Activated T-helper 1 cell treated with anti-CD3 and anti-CD28 coated beads, Interleukin-2, amount 50 U/mL, for 16 hours (primary cell): ENCODE data around the gene HAUS1.

Experiments
- DNase-seq, 2 donors: peaks; one replicate each; pipeline ENCODE4 v3.0.0-alpha.2; 2020; ENCODE audit warnings: low read depth in 1 of 2, low spot score in 1 of 2

Gene HAUS1

GRCh38 chr18:46104128-46104911, at the start of gene HAUS1:
HAUS1 (plus strand) TSS chr18:46104385; CDS start chr18:46104412, 27 bp downstream.
- DNase-seq: peak; percentile 60 to 75

GRCh38 chr18:46054956-46055837, 49.0 kb upstream of the HAUS1 start:
- no peak for DNase-seq

GRCh38 chr18:46055838-46056230, 48.4 kb upstream of the HAUS1 start:
- no peak for DNase-seq

GRCh38 chr18:46060359-46060841, 43.8 kb upstream of the HAUS1 start:
- no peak for DNase-seq

GRCh38 chr18:46061387-46061786, 42.8 kb upstream of the HAUS1 start:
- DNase-seq: no peak

GRCh38 chr18:46061796-46062195, 42.4 kb upstream of the HAUS1 start:
- DNase-seq: no peak

- no peak for DNase-seq
Measured at GRCh38 chr18:46062781-46063180, 41.4 kb upstream of the HAUS1 start.

- no peak for DNase-seq
Measured at GRCh38 chr18:46067438-46068007, 36.7 kb upstream of the HAUS1 start.

GRCh38 chr18:46068763-46069162, 35.4 kb upstream of the HAUS1 start:
- DNase-seq: no peak

- DNase-seq: no peak
Measured at GRCh38 chr18:46069524-46069923, 34.7 kb upstream of the HAUS1 start.

- DNase-seq: no peak
Measured at GRCh38 chr18:46070232-46070631, 34.0 kb upstream of the HAUS1 start.

- DNase-seq: no peak
Measured at GRCh38 chr18:46070815-46071652, 33.2 kb upstream of the HAUS1 start.

GRCh38 chr18:46071653-46072375, 32.4 kb upstream of the HAUS1 start, which contains the start of gene PSTPIP2:
PSTPIP2 (minus strand) TSS chr18:46072260; CDS start chr18:46072188, 72 bp downstream.
- DNase-seq: peak; percentile 44 to 51

- DNase-seq: no peak
Measured at GRCh38 chr18:46072376-46072867, 31.8 kb upstream of the HAUS1 start.

- no peak for DNase-seq
Measured at GRCh38 chr18:46072959-46073358, 31.2 kb upstream of the HAUS1 start.

- peak in 1 of 2 donors; percentile 26 for DNase-seq
Measured at GRCh38 chr18:46073474-46074331, 30.5 kb upstream of the HAUS1 start.

GRCh38 chr18:46079336-46079735, 24.8 kb upstream of the HAUS1 start:
- DNase-seq: no peak

- DNase-seq: no peak
Measured at GRCh38 chr18:46080156-46080555, 24.0 kb upstream of the HAUS1 start.

GRCh38 chr18:46084431-46084830, 19.8 kb upstream of the HAUS1 start:
- no peak for DNase-seq
